ENCODE measurements around the gene LRRC10B. TPM values are rescaled to one million over a fixed set of nuclear protein-coding genes. Genes with fewer than 3 reads are reported as not detected.

Gene LRRC10B
- polyA plus RNA-seq, 2 of the 4 experiments (the other 2 are of a cell fraction) = 0.03 to 0.04 TPM

DNA sequence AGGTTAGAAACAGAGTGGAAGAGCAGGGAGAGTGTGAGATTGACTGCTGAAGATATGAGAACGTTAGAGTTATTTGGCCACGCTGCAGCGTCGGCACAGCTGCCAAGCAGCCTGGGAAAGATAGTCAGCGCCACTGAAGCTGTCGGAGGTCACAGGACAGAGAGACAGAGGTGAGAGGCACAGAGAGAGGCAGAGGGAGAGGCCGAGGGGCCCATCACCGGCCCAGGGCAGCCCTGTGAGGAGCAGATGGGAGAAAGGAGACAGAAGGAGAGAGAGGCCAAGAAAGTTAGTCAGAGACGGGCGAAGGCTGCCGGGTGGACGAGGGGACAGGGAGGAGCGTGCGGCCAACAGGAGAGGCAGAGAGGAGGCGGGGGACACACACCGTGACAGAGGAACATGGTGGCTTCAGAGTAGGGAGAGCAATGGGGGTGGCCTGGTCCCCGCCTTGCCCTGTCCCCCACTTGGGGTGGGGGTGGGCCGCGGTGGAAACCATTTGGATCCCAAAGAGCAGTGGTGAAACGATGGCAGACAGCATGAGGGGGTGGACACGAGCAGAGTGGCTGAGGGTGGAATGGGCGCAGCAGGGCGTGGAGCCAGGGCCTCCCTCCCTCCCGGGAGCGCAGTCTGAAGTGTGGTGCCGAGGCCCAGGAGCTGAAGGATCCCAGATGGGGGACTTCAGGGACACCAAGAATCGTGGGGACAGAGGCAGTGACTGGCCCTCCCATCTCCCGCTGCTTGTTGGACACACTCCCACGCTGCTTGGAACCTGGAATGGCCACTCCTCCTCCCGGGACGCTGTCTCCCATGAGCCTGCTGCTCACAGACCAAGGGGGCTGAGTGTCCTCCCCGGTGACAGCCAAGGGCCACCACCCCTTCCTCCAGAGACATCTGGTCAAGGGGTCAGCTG lies 26.6 kb downstream of the LRRC10B start:
- ATAC-seq = no peak
- H3K4me3 ChIP-seq = no peak overlapping the region
- CTCF ChIA-PET = interaction anchor here (0.7 to 3.0 kb wide), 9 partner anchors 7 to 103 kb away, joined by 3 to 21 read pairs (median 4); no protein-coding TSS in a partner anchor
- POLR2A ChIA-PET = no interaction called here
- TF ChIP-seq HOXA7 (CRISPR knock-in tag; IDR thresholded peaks at IDR 0.05) = no peak
- no peak for TF ChIP-seq EHMT2 (IDR thresholded peaks at IDR 0.05; ENCODE audit: low read depth)
- no peak for TF ChIP-seq POLR2A (IDR thresholded peaks at IDR 0.05; ENCODE audit: low read length)
- TF ChIP-seq FOSB (CRISPR knock-in tag; IDR thresholded peaks at IDR 0.05) = no peak
- TF ChIP-seq, protein P1, sequence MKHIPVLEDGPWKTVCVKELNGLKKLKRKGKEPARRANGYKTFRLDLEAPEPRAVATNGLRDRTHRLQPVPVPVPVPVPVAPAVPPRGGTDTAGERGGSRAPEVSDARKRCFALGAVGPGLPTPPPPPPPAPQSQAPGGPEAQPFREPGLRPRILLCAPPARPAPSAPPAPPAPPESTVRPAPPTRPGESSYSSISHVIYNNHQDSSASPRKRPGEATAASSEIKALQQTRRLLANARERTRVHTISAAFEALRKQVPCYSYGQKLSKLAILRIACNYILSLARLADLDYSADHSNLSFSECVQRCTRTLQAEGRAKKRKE (CRISPR knock-in tag; IDR thresholded peaks at IDR 0.05; ENCODE audit: low read depth) = no peak
- no peak for TF ChIP-seq RARB (CRISPR knock-in tag; IDR thresholded peaks at IDR 0.05)
- no peak for TF ChIP-seq RFX5 (IDR thresholded peaks at IDR 0.05)
- TF ChIP-seq ZNF302 (CRISPR knock-in tag; IDR thresholded peaks at IDR 0.05) = no peak
- no peak for TF ChIP-seq ZSCAN20 (CRISPR knock-in tag; IDR thresholded peaks at IDR 0.05)
- TF ChIP-seq HDAC2 (IDR thresholded peaks at IDR 0.05) = no peak
- TF ChIP-seq SMC3 (IDR thresholded peaks at IDR 0.05) = no peak
- TF ChIP-seq MAFK (IDR thresholded peaks at IDR 0.05; ENCODE audit: partially characterized antibody) = no peak
- no peak for TF ChIP-seq TFCP2L1 (CRISPR knock-in tag; IDR thresholded peaks at IDR 0.05)
- TF ChIP-seq ESRRA (IDR thresholded peaks at IDR 0.05; ENCODE audit: borderline replicate concordance, low read length) = no peak
- TF ChIP-seq, protein P2, sequence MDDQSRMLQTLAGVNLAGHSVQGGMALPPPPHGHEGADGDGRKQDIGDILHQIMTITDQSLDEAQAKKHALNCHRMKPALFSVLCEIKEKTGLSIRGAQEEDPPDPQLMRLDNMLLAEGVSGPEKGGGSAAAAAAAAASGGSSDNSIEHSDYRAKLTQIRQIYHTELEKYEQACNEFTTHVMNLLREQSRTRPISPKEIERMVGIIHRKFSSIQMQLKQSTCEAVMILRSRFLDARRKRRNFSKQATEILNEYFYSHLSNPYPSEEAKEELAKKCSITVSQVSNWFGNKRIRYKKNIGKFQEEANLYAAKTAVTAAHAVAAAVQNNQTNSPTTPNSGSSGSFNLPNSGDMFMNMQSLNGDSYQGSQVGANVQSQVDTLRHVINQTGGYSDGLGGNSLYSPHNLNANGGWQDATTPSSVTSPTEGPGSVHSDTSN (IDR thresholded peaks at IDR 0.05) = no peak
- TF ChIP-seq HOXB5 (CRISPR knock-in tag; IDR thresholded peaks at IDR 0.05) = no peak
- TF ChIP-seq CHD2 (IDR thresholded peaks at IDR 0.05; ENCODE audit: low read length, partially characterized antibody) = no peak
- H3K9me3 ChIP-seq = no peaks in the 10 kb centered on the region
- peaks cover 9% of the 10 kb centered on the region for H3K4me1 ChIP-seq
- FAIRE-seq = no peak
- H3K4me2 ChIP-seq = no peak overlapping the region
- DNase-seq (ENCODE audit: low read depth in 1 of 2, low spot score in 1 of 2) = no peak
- 63% methylated on average over 32 of the region's 32 CpGs for WGBS (ENCODE audit: missing lambda C conversion rate)
- H3K27ac ChIP-seq = no peak overlapping the region

DNA sequence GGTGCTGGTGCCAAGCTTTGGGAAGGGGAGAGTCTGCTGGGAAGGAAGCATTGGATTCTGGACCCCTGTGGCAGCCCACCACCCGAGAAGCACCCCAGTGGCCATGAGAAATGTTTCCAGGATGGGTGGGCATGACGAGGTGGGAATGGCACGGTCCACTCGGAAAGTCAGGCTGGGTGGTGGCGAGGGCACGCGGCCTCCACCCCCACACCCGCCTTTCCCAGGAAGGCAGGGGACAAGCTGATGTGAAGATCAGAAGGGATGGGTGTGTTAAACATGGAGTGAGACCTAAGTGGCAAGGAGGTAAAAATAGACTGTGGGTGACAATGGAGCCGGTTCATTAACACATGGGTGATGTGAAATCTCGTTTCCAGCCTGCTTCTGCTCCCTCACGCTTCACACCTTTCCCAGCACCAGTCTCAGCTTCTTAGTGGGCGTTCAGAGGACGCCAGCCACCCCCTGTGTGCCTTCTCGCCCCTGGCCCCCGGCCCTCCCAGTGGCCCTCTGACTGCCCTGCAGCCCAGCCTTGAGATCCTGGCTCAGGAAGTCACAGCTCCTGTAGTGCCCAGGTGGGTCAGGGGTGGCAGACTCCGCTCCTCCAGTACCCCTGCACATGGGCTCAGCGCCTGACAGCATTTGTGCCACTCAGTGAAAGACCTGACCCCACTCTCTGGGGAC lies 27.6 kb downstream of the LRRC10B start:
- Histone ChIP-seq H3K4me3 (no peak overlapping the region), H3K27ac (no peak overlapping the region), H3K4me2 (no peak overlapping the region), H3K4me1 (peaks cover 11% of the 10 kb centered on the region), H3K9me3 (no peaks in the 10 kb centered on the region)
- no peak for TF ChIP-seq EHMT2 (IDR thresholded peaks at IDR 0.05; ENCODE audit: low read depth)
- no peak for TF ChIP-seq MYC (IDR thresholded peaks at IDR 0.05; ENCODE audit: borderline replicate concordance, low read length)
- no peak for TF ChIP-seq ZC3H11A (IDR thresholded peaks at IDR 0.05)
- TF ChIP-seq JUN (IDR thresholded peaks at IDR 0.05) = no peak
- TF ChIP-seq ZSCAN20 (CRISPR knock-in tag; IDR thresholded peaks at IDR 0.05) = no peak
- TF ChIP-seq FOSB (CRISPR knock-in tag; IDR thresholded peaks at IDR 0.05) = no peak
- TF ChIP-seq HOXA7 (CRISPR knock-in tag; IDR thresholded peaks at IDR 0.05) = no peak
- TF ChIP-seq BHLHE40 (IDR thresholded peaks at IDR 0.05; ENCODE audit: low read depth, low read length) = no peak
- TF ChIP-seq GATA3 (IDR thresholded peaks at IDR 0.05; ENCODE audit: borderline replicate concordance) = no peak
- TF ChIP-seq, protein P1 (CRISPR knock-in tag; IDR thresholded peaks at IDR 0.05; ENCODE audit: low read depth) = no peak
- TF ChIP-seq CHD4 (IDR thresholded peaks at IDR 0.05; ENCODE audit: borderline replicate concordance) = no peak
- TF ChIP-seq, protein P3, sequence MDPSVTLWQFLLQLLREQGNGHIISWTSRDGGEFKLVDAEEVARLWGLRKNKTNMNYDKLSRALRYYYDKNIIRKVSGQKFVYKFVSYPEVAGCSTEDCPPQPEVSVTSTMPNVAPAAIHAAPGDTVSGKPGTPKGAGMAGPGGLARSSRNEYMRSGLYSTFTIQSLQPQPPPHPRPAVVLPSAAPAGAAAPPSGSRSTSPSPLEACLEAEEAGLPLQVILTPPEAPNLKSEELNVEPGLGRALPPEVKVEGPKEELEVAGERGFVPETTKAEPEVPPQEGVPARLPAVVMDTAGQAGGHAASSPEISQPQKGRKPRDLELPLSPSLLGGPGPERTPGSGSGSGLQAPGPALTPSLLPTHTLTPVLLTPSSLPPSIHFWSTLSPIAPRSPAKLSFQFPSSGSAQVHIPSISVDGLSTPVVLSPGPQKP (IDR thresholded peaks at IDR 0.05; ENCODE audit: low read depth, low read length) = no peak
- TF ChIP-seq HDAC2 (IDR thresholded peaks at IDR 0.05) = no peak
- TF ChIP-seq MAZ (IDR thresholded peaks at IDR 0.05; ENCODE audit: borderline replicate concordance, low read depth, low read length) = no peak
- TF ChIP-seq, protein P2 (IDR thresholded peaks at IDR 0.05) = no peak
- TF ChIP-seq FOXS1 (CRISPR knock-in tag; IDR thresholded peaks at IDR 0.05) = no peak
- no peak for TF ChIP-seq EHF (CRISPR knock-in tag; IDR thresholded peaks at IDR 0.05)
- no peak for TF ChIP-seq PHF8 (IDR thresholded peaks at IDR 0.05; ENCODE audit: borderline replicate concordance, low read depth)
- no peak for TF ChIP-seq KDM1A (IDR thresholded peaks at IDR 0.05; ENCODE audit: low read depth)
- ChIA-PET CTCF (interaction anchor here (0.6 to 3.0 kb wide), 14 partner anchors 8 to 102 kb away, joined by 3 to 21 read pairs (median 4); partner anchors contain the start of gene LRRC10B), POLR2A (no interaction called here)
- no peak for ATAC-seq
- WGBS (ENCODE audit: missing lambda C conversion rate) = 56% methylated on average over 16 of the region's 17 CpGs
- no peak for DNase-seq (ENCODE audit: low read depth in 1 of 2, low spot score in 1 of 2)
- no peak for FAIRE-seq
